ENCODE measurements around the gene ATP5F1D. TPM values are rescaled to one million over a fixed set of nuclear protein-coding genes. Genes with fewer than 3 reads are reported as not detected.

ATP5F1D gene
- total RNA-seq, 1 donor from 2014 or later, result 110 TPM

DNA sequence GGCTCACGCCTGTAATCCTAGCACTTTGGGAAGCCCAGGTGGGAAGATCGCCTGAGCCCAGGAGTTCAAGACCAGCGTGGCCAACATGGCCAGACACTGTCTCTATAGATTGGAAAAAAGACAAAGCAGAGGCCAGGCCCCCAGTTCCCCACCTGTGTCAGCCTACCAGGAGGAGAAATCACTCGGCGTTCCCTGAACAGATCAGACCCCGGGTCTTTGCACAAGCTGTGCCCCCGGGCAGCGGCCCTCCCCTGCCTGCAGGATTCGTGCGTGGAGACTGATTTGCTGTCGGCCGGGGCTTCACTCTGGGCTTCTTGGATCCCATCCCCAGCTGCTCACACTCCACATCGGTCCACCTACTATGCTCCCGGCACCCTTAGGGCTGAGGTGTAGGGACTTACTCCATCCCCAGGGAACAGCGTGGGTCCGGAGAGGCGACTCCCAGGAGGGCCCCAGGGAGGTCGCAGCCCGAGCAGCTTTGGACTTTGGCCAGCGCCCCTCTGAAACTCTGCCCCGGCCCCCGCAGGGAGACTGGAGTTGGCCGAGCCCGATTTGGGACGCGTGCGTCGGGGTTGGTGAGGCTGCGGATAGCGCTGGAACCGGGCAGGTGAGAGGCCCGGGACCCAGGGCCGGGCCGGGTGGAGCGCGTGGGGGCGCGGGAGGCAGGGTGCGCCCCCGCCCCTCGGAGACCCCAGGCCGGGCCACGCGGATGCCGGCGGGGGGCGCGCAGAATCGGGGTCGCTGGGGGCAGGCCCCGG, 43.6 kb downstream of the ATP5F1D start:
- H3K27ac Mint-ChIP-seq (ENCODE audit: unreplicated experiment), result no peak overlapping the region
- H3K36me3 Mint-ChIP-seq (ENCODE audit: low read depth), result no peaks in the 10 kb centered on the region
- DNase-seq (ENCODE audit: low spot score), result no peak
- peak overlapping the region; percentile 57 for H3K4me3 Mint-ChIP-seq (ENCODE audit: unreplicated experiment)
- H3K9me3 Mint-ChIP-seq (ENCODE audit: low read depth), result no peaks in the 10 kb centered on the region
- H3K27me3 Mint-ChIP-seq (ENCODE audit: low read depth), result no peaks in the 10 kb centered on the region
- H3K4me1 Mint-ChIP-seq (ENCODE audit: low read depth), result peaks cover 3% of the 10 kb centered on the region
- TF ChIP-seq, protein P1, sequence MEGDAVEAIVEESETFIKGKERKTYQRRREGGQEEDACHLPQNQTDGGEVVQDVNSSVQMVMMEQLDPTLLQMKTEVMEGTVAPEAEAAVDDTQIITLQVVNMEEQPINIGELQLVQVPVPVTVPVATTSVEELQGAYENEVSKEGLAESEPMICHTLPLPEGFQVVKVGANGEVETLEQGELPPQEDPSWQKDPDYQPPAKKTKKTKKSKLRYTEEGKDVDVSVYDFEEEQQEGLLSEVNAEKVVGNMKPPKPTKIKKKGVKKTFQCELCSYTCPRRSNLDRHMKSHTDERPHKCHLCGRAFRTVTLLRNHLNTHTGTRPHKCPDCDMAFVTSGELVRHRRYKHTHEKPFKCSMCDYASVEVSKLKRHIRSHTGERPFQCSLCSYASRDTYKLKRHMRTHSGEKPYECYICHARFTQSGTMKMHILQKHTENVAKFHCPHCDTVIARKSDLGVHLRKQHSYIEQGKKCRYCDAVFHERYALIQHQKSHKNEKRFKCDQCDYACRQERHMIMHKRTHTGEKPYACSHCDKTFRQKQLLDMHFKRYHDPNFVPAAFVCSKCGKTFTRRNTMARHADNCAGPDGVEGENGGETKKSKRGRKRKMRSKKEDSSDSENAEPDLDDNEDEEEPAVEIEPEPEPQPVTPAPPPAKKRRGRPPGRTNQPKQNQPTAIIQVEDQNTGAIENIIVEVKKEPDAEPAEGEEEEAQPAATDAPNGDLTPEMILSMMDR (IDR thresholded peaks at IDR 0.05), result no peak

DNA sequence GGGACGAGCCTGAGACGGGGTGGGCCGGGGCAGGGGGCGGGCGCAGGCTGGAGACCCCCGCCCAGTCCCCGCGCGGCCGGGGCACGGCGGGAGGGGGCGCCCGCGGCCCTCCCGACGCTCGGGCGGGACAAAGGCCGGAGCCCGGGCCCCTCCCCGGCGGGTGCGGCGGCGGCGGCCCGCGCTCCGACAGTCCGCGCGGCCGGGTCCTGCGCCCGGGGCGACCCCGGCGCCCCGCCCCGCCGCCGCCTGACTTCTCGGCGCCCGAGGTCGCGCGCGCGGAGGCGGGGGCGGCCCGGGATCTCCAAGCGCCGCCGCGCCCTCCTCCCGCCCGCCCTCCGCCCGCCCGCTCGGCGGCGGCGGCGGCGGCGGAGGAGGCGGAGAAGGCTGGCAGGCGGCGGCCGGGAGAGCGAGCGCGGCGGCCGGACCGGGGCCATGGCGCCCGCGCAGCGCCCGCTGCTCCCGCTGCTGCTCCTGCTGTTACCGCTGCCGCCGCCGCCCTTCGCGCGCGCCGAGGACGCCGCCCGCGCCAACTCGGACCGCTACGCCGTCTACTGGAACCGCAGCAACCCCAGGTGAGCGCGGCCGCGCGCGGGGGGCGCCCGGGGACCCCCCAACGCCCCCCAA, 44.3 kb downstream of the ATP5F1D start, which contains the start of gene EFNA2:
TSS of gene EFNA2 (plus strand) at position 137 of the 624 bp plus-strand sequence. CDS start at position 433, 296 bp downstream.
- Mint-ChIP-seq H3K27me3 (ENCODE audit: low read depth) (no peaks in the 10 kb centered on the region), H3K4me3 (ENCODE audit: unreplicated experiment) (peak within 1 kb of the TSS; percentile 74), H3K4me1 (ENCODE audit: low read depth) (peaks cover 3% of the 10 kb centered on the region), H3K27ac (ENCODE audit: unreplicated experiment) (no peak within 1 kb of the TSS), H3K36me3 (ENCODE audit: low read depth) (no peaks in the 10 kb centered on the region), H3K9me3 (ENCODE audit: low read depth) (no peaks in the 10 kb centered on the region)
- TF ChIP-seq, protein P1 (IDR thresholded peaks at IDR 0.05), result peak; percentile 39
- DNase-seq (ENCODE audit: low spot score), result no peak

DNA sequence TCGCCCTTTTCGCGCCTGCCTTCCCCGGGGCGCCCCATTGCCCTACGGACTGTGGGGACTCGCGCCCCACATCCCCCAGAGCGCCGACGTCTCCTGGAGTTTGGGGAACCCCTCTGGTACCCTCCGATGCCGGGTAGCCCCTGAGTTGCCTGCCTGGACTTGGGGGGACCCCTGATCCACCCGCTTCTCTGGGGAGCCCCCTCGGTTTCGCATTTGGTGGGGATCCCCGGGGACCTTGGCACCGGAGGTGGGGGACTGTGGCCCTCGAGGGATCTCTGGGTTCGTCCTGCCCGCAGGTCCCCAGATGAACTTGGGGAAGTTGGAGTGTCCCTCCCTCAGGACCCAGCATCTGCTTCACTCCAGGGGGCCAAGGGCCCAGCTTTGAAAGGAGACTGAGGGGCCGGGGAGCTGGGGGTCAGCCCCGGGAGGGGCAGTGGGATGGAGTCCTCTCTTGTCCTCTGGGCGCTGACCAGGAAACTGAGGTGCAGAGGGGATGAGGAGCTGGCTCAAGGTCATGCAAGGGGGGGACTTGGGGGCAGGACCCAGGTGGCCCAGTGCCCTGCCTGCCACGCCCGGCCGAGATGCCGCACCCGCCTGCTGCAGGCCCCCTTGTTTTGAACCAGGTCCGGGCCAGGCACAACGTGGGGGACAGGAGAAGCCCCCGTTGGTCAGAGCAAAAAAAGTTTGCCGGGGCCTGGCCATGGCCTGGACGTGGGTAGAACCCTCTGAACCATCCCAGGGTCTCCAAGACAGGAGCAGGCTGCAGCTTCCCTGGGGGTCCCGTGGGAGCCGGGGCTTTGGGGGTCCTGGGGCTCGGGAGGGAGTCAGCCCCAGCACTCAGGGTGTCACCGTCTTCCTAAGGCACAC, 45.2 kb downstream of the ATP5F1D start:
- TF ChIP-seq, protein P1 (IDR thresholded peaks at IDR 0.05), result no peak
- H3K27me3 Mint-ChIP-seq (ENCODE audit: low read depth), result no peaks in the 10 kb centered on the region
- H3K4me1 Mint-ChIP-seq (ENCODE audit: low read depth), result peaks cover 3% of the 10 kb centered on the region

DNA sequence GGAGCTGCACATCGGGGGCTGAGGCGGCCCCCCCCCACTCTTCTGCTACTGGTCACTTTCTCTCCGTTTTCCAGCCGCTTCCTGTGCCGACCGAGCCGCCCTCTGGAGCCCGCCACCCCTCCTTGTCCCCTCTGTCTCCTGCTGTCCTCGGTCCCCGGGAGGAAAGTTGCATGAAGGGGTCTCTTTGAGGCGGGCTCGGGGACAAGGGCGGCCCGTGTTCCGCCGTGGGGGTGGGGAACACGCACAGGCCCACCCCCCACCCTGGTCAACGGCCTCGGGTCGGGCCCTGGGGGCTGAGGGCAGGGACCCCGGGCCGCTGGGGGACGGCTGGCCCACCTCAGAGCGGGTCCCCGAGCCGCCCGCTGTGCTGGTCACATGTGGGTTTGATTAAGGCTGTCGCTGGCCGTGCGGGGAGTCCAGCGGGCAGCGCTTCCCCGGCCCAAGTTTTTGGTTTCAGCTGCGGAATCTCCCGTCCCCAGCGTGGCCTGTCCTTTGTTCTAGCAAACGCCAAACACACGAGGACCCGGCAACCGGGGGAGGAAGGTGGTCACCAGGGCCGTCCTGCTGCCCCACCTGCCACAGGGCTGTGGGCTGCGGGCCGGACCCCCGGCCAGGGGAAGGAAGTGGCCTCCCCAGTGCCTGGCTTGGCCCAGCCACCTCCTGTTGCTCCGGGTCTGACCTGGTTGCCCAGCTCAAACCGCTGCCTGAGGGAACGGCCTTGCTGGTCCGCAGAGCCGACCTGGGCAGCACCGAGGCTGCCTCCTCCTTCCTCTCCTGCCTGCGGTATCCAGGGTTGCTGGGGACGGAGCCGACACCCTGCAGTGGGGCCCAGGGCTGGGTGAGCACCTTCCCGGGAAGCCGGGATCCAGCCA, 46.0 kb downstream of the ATP5F1D start:
- no peak for DNase-seq (ENCODE audit: low spot score)
- H3K27me3 Mint-ChIP-seq (ENCODE audit: low read depth), result peaks cover 2% of the 10 kb centered on the region
- no peaks in the 10 kb centered on the region for H3K9me3 Mint-ChIP-seq (ENCODE audit: low read depth)
- no peak overlapping the region for H3K27ac Mint-ChIP-seq (ENCODE audit: unreplicated experiment)
- peak overlapping the region; percentile 74 for H3K4me3 Mint-ChIP-seq (ENCODE audit: unreplicated experiment)
- peaks cover 3% of the 10 kb centered on the region for H3K4me1 Mint-ChIP-seq (ENCODE audit: low read depth)
- H3K36me3 Mint-ChIP-seq (ENCODE audit: low read depth), result no peaks in the 10 kb centered on the region
- TF ChIP-seq, protein P1 (IDR thresholded peaks at IDR 0.05), result no peak

More for the DNA sequence above, 45.2 kb downstream of the ATP5F1D start:
- Mint-ChIP-seq H3K36me3 (ENCODE audit: low read depth) (no peaks in the 10 kb centered on the region), H3K27ac (ENCODE audit: unreplicated experiment) (no peak overlapping the region), H3K9me3 (ENCODE audit: low read depth) (no peaks in the 10 kb centered on the region), H3K4me3 (ENCODE audit: unreplicated experiment) (peak overlapping the region; percentile 74)
- no peak for DNase-seq (ENCODE audit: low spot score)
